Fibroblast of lung (primary cell): ENCODE measurements around the gene ERH. TPM values are rescaled to one million over a fixed set of nuclear protein-coding genes. Genes with fewer than 3 reads are reported as not detected.

Source experiments
- DNase-seq, 2 donors: peaks; one replicate each; pipeline versions ENCODE4 v3.0.0 to v3.0.0-alpha.2; 2010; ENCODE audit warnings: low read depth in 2 of 2
- H2AFZ ChIP-seq: 2 replicates; pipeline ENCODE4 v1.5.1; 2012; ENCODE audit warnings: low read length, control low read depth, inconsistent platforms
- H3K27ac ChIP-seq: 2 replicates; pipeline ENCODE4 v1.5.1; 2011; ENCODE audit warnings: low read length, control low read depth; ENCODE audit not compliant: insufficient read depth
- H3K27me3 ChIP-seq: 2 replicates; pipeline ENCODE4 v1.5.1; 2011; ENCODE audit warnings: mild to moderate bottlenecking, low read length; ENCODE audit not compliant: control insufficient read depth, insufficient read depth
- H3K36me3 ChIP-seq: 2 replicates; pipeline ENCODE4 v1.5.1; 2011; ENCODE audit warnings: low read length; ENCODE audit not compliant: control insufficient read depth, insufficient read depth
- H3K4me1 ChIP-seq: 2 replicates; pipeline ENCODE4 v1.5.1; 2011; ENCODE audit warnings: low read length; ENCODE audit not compliant: control insufficient read depth, insufficient read depth; ENCODE audit errors: extremely low read depth
- H3K4me2 ChIP-seq: 2 replicates; pipeline ENCODE4 v1.5.1; 2011; ENCODE audit warnings: low read length, control low read depth; ENCODE audit not compliant: insufficient read depth; ENCODE audit errors: extremely low read depth
- H3K4me3 ChIP-seq, 4 experiments: fragments of 200-600 bp in 1 of 4; sonication (generic) in 1 of 4; replicated peaks in 1 of 4; 2 replicates each; pipeline ENCODE4 v1.5.1; 2011 to 2016; ENCODE audit warnings: low read length in 4 of 4, low read depth in 3 of 4, mild to moderate bottlenecking in 3 of 4, control low read depth in 2 of 4, inconsistent platforms in 1 of 4, mixed read lengths in 1 of 4; ENCODE audit not compliant: insufficient read depth in 1 of 4; ENCODE audit errors: control extremely low read depth in 1 of 4
- H3K79me2 ChIP-seq: 2 replicates; pipeline ENCODE4 v1.5.1; 2012; ENCODE audit warnings: mild to moderate bottlenecking, low read length, inconsistent platforms; ENCODE audit not compliant: control insufficient read depth, insufficient read depth
- H3K9ac ChIP-seq: 2 replicates; pipeline ENCODE4 v1.5.1; 2011; ENCODE audit warnings: mild to moderate bottlenecking, low read length, control low read depth; ENCODE audit not compliant: insufficient read depth
- H3K9me3 ChIP-seq: 2 replicates; pipeline ENCODE4 v1.5.1; 2012; ENCODE audit warnings: low read depth, low read length; ENCODE audit not compliant: control insufficient read depth, insufficient read depth
- H4K20me1 ChIP-seq: 2 replicates; pipeline ENCODE4 v1.5.1; 2011; ENCODE audit warnings: low read length; ENCODE audit not compliant: control insufficient read depth, insufficient read depth; ENCODE audit errors: extremely low read depth
- EZH2 ChIP-seq: IDR thresholded peaks from 2 replicates; pipeline ENCODE4 v1.5.1; 2012; ENCODE audit warnings: low read length, control low read depth, mild to moderate bottlenecking; ENCODE audit errors: missing control alignments
- polyA plus RNA-seq, 2 donors: library from polyadenylated mRNA; depleted of rRNA in 1 of 2; stranded (reverse) in 1 of 2; unstranded in 1 of 2; fragments of >200 nt; gene quantifications; 2 replicates each; pipeline ENCODE4 v1.2.1, GENCODE V29; 2011 to 2012; ENCODE audit warnings: missing spikeins in 1 of 2
- total RNA-seq: library from RNA; depleted of rRNA; stranded (reverse); fragments of >200 nt; gene quantifications from 2 replicates; pipeline ENCODE4 v1.2.1, GENCODE V29; 2014
- TF ChIP-seq, protein P1 (sequence below), 2 donors: IDR thresholded peaks in 1 of 2; conservative IDR thresholded peaks in 1 of 2; 1 replicate in 1 of 2; 2 replicates in 1 of 2; pipeline ENCODE4 v1.5.1; 2011 to 2012; ENCODE audit warnings: low read length in 2 of 2, control low read depth in 1 of 2, inconsistent platforms in 1 of 2, low read depth in 1 of 2, mild to moderate bottlenecking in 1 of 2

Gene ERH
- total and polyA plus RNA-seq, 2 donors (not counting 1 experiment from before 2014, with no cell fraction given): 182 to 190 TPM

DNA sequence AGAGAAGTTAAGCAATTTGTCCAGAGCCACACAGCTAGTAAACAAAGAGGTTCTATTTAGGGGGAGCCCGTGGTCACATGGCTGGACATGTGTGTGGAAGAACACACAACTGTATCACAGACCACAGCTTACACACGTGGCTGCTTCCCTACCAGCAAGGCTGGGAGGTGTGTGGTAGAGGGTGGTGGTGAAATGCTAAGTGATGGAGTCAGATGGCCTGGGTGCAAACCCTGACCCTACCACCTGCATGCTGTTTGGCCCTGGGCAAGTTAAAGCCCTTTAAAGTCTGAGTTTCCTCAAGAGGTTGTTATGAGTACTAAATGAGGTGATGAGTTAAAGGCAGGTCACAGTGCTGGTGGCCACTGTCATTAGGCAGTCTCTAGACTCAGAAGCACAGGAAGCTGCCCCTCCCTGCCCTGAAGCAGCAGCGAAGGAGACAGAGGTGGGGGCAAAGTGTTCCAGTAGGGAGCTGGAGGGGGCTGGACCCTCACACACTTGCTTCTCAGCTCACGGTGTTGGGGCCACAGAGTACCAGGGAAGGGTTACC, 64.2 kb downstream of the ERH start:
- Histone ChIP-seq H3K36me3 (no peaks in the 10 kb centered on the region), H3K27ac (no peak overlapping the region), H3K27me3 (peaks cover 3% of the 10 kb centered on the region), H3K4me2 (no peak overlapping the region), H3K79me2 (no peaks in the 10 kb centered on the region), H4K20me1 (no peaks in the 10 kb centered on the region), H3K9ac (no peak overlapping the region), H3K4me3 (no peak overlapping the region), H3K4me1 (no peaks in the 10 kb centered on the region), H3K9me3 (no peaks in the 10 kb centered on the region), H2AFZ (no peak overlapping the region)
- TF ChIP-seq EZH2: no peak
- TF ChIP-seq, protein P1, sequence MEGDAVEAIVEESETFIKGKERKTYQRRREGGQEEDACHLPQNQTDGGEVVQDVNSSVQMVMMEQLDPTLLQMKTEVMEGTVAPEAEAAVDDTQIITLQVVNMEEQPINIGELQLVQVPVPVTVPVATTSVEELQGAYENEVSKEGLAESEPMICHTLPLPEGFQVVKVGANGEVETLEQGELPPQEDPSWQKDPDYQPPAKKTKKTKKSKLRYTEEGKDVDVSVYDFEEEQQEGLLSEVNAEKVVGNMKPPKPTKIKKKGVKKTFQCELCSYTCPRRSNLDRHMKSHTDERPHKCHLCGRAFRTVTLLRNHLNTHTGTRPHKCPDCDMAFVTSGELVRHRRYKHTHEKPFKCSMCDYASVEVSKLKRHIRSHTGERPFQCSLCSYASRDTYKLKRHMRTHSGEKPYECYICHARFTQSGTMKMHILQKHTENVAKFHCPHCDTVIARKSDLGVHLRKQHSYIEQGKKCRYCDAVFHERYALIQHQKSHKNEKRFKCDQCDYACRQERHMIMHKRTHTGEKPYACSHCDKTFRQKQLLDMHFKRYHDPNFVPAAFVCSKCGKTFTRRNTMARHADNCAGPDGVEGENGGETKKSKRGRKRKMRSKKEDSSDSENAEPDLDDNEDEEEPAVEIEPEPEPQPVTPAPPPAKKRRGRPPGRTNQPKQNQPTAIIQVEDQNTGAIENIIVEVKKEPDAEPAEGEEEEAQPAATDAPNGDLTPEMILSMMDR (conservative IDR thresholded peaks at IDR 0.05 in 1 of 2, IDR thresholded peaks at IDR 0.05 in 1 of 2; ENCODE audit: low read depth in 1 of 2, low read length in 2 of 2): no peak
- no peak for DNase-seq

DNA sequence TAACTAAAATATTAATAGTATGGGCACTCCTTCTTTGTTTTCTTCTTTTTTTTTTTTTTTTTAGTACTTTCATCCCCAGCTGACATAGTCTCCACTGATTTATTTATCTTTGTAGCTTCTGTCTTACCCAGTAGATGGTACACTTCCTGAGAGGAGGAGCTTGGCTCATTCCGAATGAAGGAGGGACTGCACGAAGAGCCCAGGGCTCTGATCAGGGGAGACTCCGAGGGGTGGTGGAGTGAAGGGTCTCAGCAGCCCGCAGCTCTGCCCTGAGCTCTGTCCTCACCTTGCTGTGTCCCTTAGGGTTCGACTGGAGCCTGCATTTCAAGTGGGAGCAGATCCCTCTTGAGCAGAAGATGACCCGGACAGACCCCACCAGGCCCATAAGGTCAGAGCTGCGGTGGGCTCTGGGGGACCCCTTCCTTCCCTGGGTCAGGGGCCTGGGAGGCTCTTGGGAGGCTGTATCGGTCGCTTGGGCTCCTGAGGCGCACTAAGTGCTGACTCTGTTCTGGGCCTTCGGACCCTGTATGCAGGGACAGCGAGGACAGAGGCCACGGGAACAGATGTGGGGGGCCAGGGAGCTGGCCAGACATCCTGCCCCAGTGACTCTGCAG, 65.2 kb downstream of the ERH start:
- H3K27ac ChIP-seq: no peak overlapping the region
- H3K36me3 ChIP-seq: no peaks in the 10 kb centered on the region
- H3K4me2 ChIP-seq: no peak overlapping the region
- H3K4me1 ChIP-seq: no peaks in the 10 kb centered on the region
- H4K20me1 ChIP-seq: no peaks in the 10 kb centered on the region
- no peak overlapping the region for H3K4me3 ChIP-seq
- no peaks in the 10 kb centered on the region for H3K79me2 ChIP-seq
- no peak overlapping the region for H2AFZ ChIP-seq
- peaks cover under 1% of the 10 kb centered on the region for H3K27me3 ChIP-seq
- no peaks in the 10 kb centered on the region for H3K9me3 ChIP-seq
- no peak overlapping the region for H3K9ac ChIP-seq
- TF ChIP-seq, protein P1 (conservative IDR thresholded peaks at IDR 0.05 in 1 of 2, IDR thresholded peaks at IDR 0.05 in 1 of 2; ENCODE audit: low read depth in 1 of 2, low read length in 2 of 2): no peak
- TF ChIP-seq EZH2: no peak
- DNase-seq: no peak

DNA sequence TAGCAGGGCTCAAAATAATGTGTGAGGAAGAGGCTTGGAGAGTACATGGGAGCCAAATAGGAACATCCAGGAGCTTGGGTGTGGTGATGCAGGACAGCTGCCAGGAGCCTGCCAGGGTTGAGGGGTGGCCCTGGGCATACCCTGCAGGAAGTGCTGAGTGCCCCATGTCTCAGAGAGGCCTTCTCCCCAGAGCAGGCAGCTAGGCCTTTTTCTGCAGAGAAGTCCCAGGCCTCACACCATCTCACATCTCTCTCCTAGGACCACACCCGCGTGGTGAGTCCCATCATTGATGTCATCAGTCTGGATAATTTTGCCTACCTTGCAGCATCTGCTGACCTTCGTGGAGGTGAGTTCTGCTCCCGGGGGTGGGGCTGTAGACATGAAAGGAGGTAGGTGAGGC, 66.9 kb downstream of the ERH start:
- Histone ChIP-seq H3K4me1 (no peaks in the 10 kb centered on the region), H3K27ac (no peak overlapping the region), H3K9ac (no peak overlapping the region), H3K4me2 (no peak overlapping the region), H3K9me3 (no peaks in the 10 kb centered on the region), H3K4me3 (no peak overlapping the region), H3K36me3 (no peaks in the 10 kb centered on the region), H3K27me3 (no peaks in the 10 kb centered on the region), H2AFZ (no peak overlapping the region), H4K20me1 (no peaks in the 10 kb centered on the region), H3K79me2 (no peaks in the 10 kb centered on the region)
- DNase-seq: no peak
- TF ChIP-seq, protein P1 (conservative IDR thresholded peaks at IDR 0.05 in 1 of 2, IDR thresholded peaks at IDR 0.05 in 1 of 2; ENCODE audit: low read depth in 1 of 2, low read length in 2 of 2): no peak
- TF ChIP-seq EZH2: no peak

Other genes with a start within 250 kb of the ERH start
- gene DCAF5, start 245.2 kb downstream of the ERH start, total RNA-seq: 10.3 and 16.8 TPM in 2 replicates
- 26.4 and 31.8 TPM in 2 replicates for gene DCAF5, start 245.2 kb downstream of the ERH start, polyA plus RNA-seq
- 21.1 and 27.7 TPM in 2 replicates for gene EXD2, start 206.8 kb downstream of the ERH start, total RNA-seq
- gene EXD2, start 206.8 kb downstream of the ERH start, polyA plus RNA-seq: 19.8 and 25.5 TPM in 2 replicates
- 8.5 and 9.6 TPM in 2 replicates for gene GALNT16, start 138.1 kb downstream of the ERH start, total RNA-seq
- gene GALNT16, start 138.1 kb downstream of the ERH start, polyA plus RNA-seq: 8.1 and 27.7 TPM in 2 replicates
- 81.9 and 84.0 TPM in 2 replicates for gene SLC39A9, start 393 bp upstream of the ERH start, total RNA-seq
- 79.2 and 104 TPM in 2 replicates for gene SLC39A9, start 393 bp upstream of the ERH start, polyA plus RNA-seq
- gene PLEKHD1, start 86.4 kb upstream of the ERH start, total RNA-seq: under 0.01 TPM in 2 replicates
- 0.01 TPM in 1 of 2 replicates, not detected in the other for gene PLEKHD1, start 86.4 kb upstream of the ERH start, polyA plus RNA-seq
- not detected in 2 replicates for gene CCDC177, start 176.6 kb upstream of the ERH start, total RNA-seq
- gene CCDC177, start 176.6 kb upstream of the ERH start, polyA plus RNA-seq: not detected in 2 replicates
- 5.6 and 9.1 TPM in 2 replicates for gene SUSD6, start 213.3 kb upstream of the ERH start, total RNA-seq
- 9.2 and 11.4 TPM in 2 replicates for gene SUSD6, start 213.3 kb upstream of the ERH start, polyA plus RNA-seq